Activated CD4-positive, alpha-beta T cell treated with anti-CD3 and anti-CD28 coated beads, Interleukin-2, amount 50 U/mL, for 24 hours (primary cell): ENCODE measurements around the gene NPB.

Experiments used
- DNase-seq, 2 donors: peaks; one replicate each; pipeline ENCODE4 v3.0.0-alpha.2; 2020; ENCODE audit warnings: low read depth in 1 of 2, low spot score in 1 of 2

NPB gene

DNA sequence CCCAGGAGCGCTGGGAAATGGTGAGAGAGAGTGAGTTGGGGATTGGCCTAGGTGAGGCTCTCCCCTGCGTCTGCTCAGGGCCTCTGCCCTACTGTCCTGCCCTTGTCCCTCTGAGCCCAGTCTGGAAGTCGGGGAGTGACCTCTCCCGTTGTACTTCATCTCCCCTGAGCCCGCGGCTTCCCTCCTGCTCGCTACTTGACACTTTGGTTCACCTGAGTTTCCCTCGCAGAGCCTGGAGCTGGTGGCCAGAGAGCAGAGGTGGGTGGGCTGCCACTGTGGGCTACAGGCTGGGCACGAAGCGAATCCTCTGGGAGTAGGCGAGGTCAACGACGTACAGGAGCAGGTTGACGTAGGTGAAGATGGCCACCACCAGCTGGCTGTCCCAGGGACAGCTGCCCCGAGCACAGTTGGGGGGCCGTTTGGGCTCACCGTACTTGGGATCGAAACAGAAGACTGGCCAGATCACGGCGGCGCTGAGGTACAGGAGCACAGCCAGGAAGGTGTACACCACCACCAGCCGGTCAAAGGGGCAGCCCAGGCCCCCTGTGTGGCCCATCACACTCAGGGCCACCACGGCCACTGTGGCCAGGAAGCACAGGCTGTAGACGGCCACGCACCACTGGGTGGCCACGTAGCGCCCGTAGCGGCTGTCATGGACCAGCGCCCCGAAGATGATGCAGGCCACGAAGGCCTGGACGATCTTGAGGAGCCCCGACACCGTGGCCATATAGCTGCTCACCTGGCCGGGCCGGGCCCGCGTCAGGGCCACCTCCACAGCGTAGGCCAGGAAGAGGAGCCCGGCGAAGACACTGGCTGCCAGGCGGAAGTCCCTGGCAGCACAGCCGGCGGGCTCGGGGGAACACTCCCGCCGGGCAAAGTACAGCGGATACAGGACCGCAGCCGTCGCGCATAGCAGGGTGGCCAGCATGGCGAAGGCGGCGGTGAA is 38.8 kb downstream of the NPB start:
- DNase-seq = no peak

- no peak for DNase-seq
Observed at GRCh38 chr17:81941484-81942166, 39.6 kb downstream of the NPB start.

GRCh38 chr17:81942167-81942553 is 40.1 kb downstream of the NPB start:
- no peak for DNase-seq

DNA sequence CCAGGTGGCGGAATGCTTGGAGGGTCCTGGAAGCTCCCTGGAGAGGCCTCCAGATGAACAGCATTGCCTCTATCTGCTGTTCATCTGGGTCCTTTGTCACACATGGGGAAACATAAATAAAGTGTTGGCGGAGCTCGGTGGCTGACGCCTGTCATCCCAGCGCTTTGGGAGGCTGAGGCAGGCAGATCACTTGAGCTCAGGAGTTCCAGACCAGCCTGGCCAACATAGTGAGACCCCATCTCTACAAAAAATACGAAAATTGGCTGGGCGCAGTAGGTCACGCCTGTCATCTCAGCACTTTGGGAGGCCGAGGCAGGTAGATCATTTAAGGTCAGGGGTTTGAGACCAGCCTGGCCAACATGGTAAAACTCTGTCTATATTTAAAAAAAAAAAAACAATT is 42.8 kb downstream of the NPB start:
- DNase-seq = no peak

- no peak for DNase-seq
Observed at GRCh38 chr17:81947189-81947588, 45.2 kb downstream of the NPB start, which contains the start of gene MYADML2. MYADML2 (minus strand) TSS chr17:81947233; CDS start chr17:81941741, 5,492 bp downstream.

GRCh38 chr17:81948635-81949378 is 46.8 kb downstream of the NPB start:
- DNase-seq = no peak

DNA sequence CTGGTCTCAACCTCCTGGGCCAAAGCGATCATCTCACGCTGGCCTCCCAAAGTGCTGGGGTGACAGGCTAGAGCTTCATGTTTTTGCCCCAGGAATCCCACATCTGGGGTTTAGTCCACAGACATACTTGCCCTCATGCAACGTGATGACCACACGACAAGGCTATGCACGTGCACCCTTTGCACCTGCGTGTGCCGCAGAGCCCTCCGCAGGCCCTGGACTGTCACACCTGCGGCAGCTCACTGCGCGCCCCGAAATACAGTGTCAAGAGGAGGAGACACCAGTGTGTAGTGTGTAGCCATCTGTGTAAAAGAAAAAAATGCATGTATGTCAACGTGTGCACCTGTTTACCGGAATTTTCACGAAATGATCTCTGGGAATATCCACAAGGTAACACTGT is 48.5 kb downstream of the NPB start:
- no peak for DNase-seq

DNA sequence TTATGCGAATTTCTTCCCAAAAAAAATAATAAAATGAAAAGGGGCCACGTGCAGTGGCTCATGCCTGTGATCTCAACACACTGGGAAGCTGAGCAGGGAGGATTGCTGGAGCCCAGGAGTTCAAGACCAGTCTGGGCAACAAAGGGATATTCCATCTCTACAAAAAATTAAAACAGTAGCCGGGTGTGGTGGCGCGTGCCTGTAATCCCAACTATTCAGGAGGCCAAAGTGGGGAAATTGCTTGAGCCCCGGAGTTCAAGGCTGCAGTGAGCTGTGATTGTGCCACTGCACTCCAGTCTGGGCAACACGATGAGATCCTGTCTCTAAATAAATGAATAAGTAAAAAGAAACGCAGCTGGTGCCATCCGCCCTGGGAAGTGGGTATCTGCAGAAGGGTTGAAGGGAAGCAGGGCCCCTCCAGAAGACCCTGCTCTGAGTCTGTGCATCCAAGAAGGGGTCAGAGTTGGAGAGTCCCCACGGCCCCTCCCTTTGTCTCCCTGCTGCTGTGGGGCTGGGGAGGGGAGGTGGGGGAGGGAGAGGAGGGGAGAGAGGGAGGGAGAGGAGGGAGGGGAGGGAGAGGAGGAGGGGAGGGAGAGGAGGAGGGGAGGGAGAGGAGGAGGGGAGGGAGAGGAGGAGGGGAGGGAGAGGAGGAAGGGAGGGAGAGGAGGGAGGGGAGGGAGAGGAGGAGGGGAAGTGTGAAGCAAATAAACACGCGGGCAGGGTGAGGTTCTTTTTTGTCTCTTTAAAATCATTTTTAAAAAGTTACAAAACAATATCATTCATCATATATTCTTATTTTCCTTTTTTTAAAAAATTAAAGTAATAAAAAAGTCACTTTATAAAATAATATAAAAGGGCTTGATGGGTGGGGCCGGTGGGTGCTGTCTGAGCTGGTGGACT is 50.0 kb downstream of the NPB start:
- DNase-seq = no peak
